Midbrain (tissue), 1 donor: ENCODE measurements around the gene WNT3A.
"Not testable (repeated sequence)": the region's sequence is repeated elsewhere in the genome, so short reads cannot be mapped to it uniquely, and the experiment has no call there.

Experiments
- DNase-seq: peaks from one replicate; lab custom pipeline; 2025; lab: John Stamatoyannopoulos, UW

The WNT3A gene

GRCh38 chr1:228011721-228012311 lies 5.0 kb downstream of the WNT3A start:
- no peak for DNase-seq

GRCh38 chr1:228012555-228012954 lies 5.8 kb downstream of the WNT3A start:
- no peak for DNase-seq

GRCh38 chr1:228013131-228013934 lies 6.5 kb downstream of the WNT3A start:
- no peak for DNase-seq

GRCh38 chr1:228013935-228014930 lies 7.4 kb downstream of the WNT3A start:
- DNase-seq, result peak; percentile 0

GRCh38 chr1:228015276-228016180 lies 8.7 kb downstream of the WNT3A start:
- DNase-seq, result no peak

GRCh38 chr1:228016181-228016510 lies 9.3 kb downstream of the WNT3A start:
- no peak for DNase-seq

- no peak for DNase-seq
Measured at GRCh38 chr1:228016653-228017355, 10.0 kb downstream of the WNT3A start.

- no peak for DNase-seq
Measured at GRCh38 chr1:228017356-228018124, 10.7 kb downstream of the WNT3A start.

- DNase-seq, result no peak
Measured at GRCh38 chr1:228018125-228018398, 11.3 kb downstream of the WNT3A start.

- DNase-seq, result no peak
Measured at GRCh38 chr1:228018961-228019721, 12.3 kb downstream of the WNT3A start.

- DNase-seq, result not testable (repeated sequence)
Measured at GRCh38 chr1:228019722-228020083, 12.9 kb downstream of the WNT3A start.

GRCh38 chr1:228020686-228021354 lies 14.0 kb downstream of the WNT3A start:
- no peak for DNase-seq

GRCh38 chr1:228021355-228022030 lies 14.7 kb downstream of the WNT3A start:
- DNase-seq, result no peak

GRCh38 chr1:228022571-228023293 lies 15.9 kb downstream of the WNT3A start:
- DNase-seq, result no peak

GRCh38 chr1:228023294-228023639 lies 16.5 kb downstream of the WNT3A start:
- no peak for DNase-seq

GRCh38 chr1:228029281-228029680 lies 22.5 kb downstream of the WNT3A start:
- DNase-seq, result no peak

GRCh38 chr1:228030451-228031201 lies 23.8 kb downstream of the WNT3A start:
- DNase-seq, result no peak
